Right lobe of liver (tissue), 4 donors: ENCODE data around the gene MED22.
"Not testable (repeated sequence)": the region's sequence is repeated elsewhere in the genome, so short reads cannot be mapped to it uniquely, and the experiment has no call there.

Experiments
- POLR2A ChIP-seq: fragments of 450-650 bp; IDR thresholded peaks from one replicate; pipeline ENCODE4 v1.6.1; 2017; ENCODE audit warnings: antibody characterized with exemption, mild to moderate bottlenecking
- TF ChIP-seq, protein P1 (sequence below), 4 donors: fragments of 200-600 bp in 3 of 4; fragments of 450-650 bp in 1 of 4; IDR thresholded peaks; one replicate each; pipeline versions ENCODE4 v1.5.1 to v1.8.0; 2016 to 2022; ENCODE audit warnings: antibody characterized with exemption in 4 of 4, mild to moderate bottlenecking in 2 of 4
- donor health status: DM: no; HTN: no; CAD: no.
- donor health status: DM: no; HTN: no; CAD: no.
- donor health status: DM: no; HTN: yes; CAD: no.

DNA sequence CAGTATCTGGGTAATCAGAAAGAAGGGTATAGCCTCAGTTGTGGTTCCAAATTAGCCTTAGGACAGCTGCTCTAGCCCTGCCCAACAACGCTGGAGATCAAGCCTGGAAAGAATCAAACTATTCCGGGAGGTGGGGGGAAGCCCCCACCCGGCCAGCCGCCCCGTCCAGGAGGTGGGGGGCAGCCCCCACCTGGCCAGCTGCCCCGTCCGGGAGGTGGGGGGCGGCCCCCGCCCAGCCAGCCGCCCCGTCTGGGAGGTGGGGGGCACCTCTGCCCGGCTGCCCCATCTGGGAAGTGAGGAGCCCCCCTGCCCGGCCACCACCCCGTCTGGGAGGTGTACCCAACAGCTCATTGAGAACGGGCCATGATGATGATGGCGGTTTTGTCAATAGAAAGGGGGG lies 47.9 kb downstream of the MED22 start:
- TF ChIP-seq, protein P1, sequence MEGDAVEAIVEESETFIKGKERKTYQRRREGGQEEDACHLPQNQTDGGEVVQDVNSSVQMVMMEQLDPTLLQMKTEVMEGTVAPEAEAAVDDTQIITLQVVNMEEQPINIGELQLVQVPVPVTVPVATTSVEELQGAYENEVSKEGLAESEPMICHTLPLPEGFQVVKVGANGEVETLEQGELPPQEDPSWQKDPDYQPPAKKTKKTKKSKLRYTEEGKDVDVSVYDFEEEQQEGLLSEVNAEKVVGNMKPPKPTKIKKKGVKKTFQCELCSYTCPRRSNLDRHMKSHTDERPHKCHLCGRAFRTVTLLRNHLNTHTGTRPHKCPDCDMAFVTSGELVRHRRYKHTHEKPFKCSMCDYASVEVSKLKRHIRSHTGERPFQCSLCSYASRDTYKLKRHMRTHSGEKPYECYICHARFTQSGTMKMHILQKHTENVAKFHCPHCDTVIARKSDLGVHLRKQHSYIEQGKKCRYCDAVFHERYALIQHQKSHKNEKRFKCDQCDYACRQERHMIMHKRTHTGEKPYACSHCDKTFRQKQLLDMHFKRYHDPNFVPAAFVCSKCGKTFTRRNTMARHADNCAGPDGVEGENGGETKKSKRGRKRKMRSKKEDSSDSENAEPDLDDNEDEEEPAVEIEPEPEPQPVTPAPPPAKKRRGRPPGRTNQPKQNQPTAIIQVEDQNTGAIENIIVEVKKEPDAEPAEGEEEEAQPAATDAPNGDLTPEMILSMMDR (IDR thresholded peaks at IDR 0.05): not testable (repeated sequence)
- not testable (repeated sequence) for TF ChIP-seq POLR2A
